ENCODE data around the gene CHST8. TPM values are rescaled to one million over a fixed set of nuclear protein-coding genes. Genes with fewer than 3 reads are reported as not detected.

Gene CHST8
- total RNA-seq, 1 donor = not detected

- no peak for DNase-seq (ENCODE audit: insufficient read length, low spot score, missing footprints)
- Histone ChIP-seq H3K27ac (ENCODE audit: low read depth, low read length) (no peak overlapping the region), H3K9me3 (ENCODE audit: low read depth, low read length) (no peaks in the 10 kb centered on the region), H3K27me3 (ENCODE audit: insufficient read depth, low read length) (no peaks in the 10 kb centered on the region), H3K36me3 (ENCODE audit: insufficient read depth, low read length) (no peaks in the 10 kb centered on the region), H3K4me3 (ENCODE audit: insufficient read depth, low read length) (no peak overlapping the region), H3K4me2 (ENCODE audit: insufficient read depth, low read length) (no peak overlapping the region), H3K4me1 (ENCODE audit: insufficient read depth, low read length) (no peaks in the 10 kb centered on the region), H2AFZ (ENCODE audit: low read length) (no peak overlapping the region), H4K20me1 (ENCODE audit: insufficient read depth, low read length) (no peaks in the 10 kb centered on the region), H3K79me2 (ENCODE audit: insufficient read depth, low read length) (no peaks in the 10 kb centered on the region)
- TF ChIP-seq CTCF (IDR thresholded peaks at IDR 0.05; ENCODE audit: extremely low read depth, low read depth, low read length) = no peak
Observed at GRCh38 chr19:33717878-33718277, 96.1 kb downstream of the CHST8 start.

GRCh38 chr19:33718651-33719254 lies 97.0 kb downstream of the CHST8 start:
- H3K27ac ChIP-seq (ENCODE audit: low read depth, low read length) = no peak overlapping the region
- H4K20me1 ChIP-seq (ENCODE audit: insufficient read depth, low read length) = no peaks in the 10 kb centered on the region
- H3K4me3 ChIP-seq (ENCODE audit: insufficient read depth, low read length) = no peak overlapping the region
- no peak for TF ChIP-seq CTCF (IDR thresholded peaks at IDR 0.05; ENCODE audit: extremely low read depth, low read depth, low read length)
- no peaks in the 10 kb centered on the region for H3K9me3 ChIP-seq (ENCODE audit: low read depth, low read length)
- H3K4me1 ChIP-seq (ENCODE audit: insufficient read depth, low read length) = no peaks in the 10 kb centered on the region
- DNase-seq (ENCODE audit: insufficient read length, low spot score, missing footprints) = peak; percentile 76
- no peaks in the 10 kb centered on the region for H3K79me2 ChIP-seq (ENCODE audit: insufficient read depth, low read length)
- no peaks in the 10 kb centered on the region for H3K36me3 ChIP-seq (ENCODE audit: insufficient read depth, low read length)
- H2AFZ ChIP-seq (ENCODE audit: low read length) = no peak overlapping the region
- H3K27me3 ChIP-seq (ENCODE audit: insufficient read depth, low read length) = no peaks in the 10 kb centered on the region
- H3K4me2 ChIP-seq (ENCODE audit: insufficient read depth, low read length) = no peak overlapping the region

- no peak for TF ChIP-seq CTCF (IDR thresholded peaks at IDR 0.05; ENCODE audit: extremely low read depth, low read depth, low read length)
- H3K4me3 ChIP-seq (ENCODE audit: insufficient read depth, low read length) = no peak overlapping the region
- H3K79me2 ChIP-seq (ENCODE audit: insufficient read depth, low read length) = no peaks in the 10 kb centered on the region
- H3K27me3 ChIP-seq (ENCODE audit: insufficient read depth, low read length) = no peaks in the 10 kb centered on the region
- H3K4me2 ChIP-seq (ENCODE audit: insufficient read depth, low read length) = no peak overlapping the region
- DNase-seq (ENCODE audit: insufficient read length, low spot score, missing footprints) = peak; percentile 58
- no peaks in the 10 kb centered on the region for H3K4me1 ChIP-seq (ENCODE audit: insufficient read depth, low read length)
- H2AFZ ChIP-seq (ENCODE audit: low read length) = no peak overlapping the region
- H3K36me3 ChIP-seq (ENCODE audit: insufficient read depth, low read length) = no peaks in the 10 kb centered on the region
- no peaks in the 10 kb centered on the region for H4K20me1 ChIP-seq (ENCODE audit: insufficient read depth, low read length)
- H3K27ac ChIP-seq (ENCODE audit: low read depth, low read length) = no peak overlapping the region
- H3K9me3 ChIP-seq (ENCODE audit: low read depth, low read length) = no peaks in the 10 kb centered on the region
Observed at GRCh38 chr19:33719366-33720154, 97.8 kb downstream of the CHST8 start.

- peak; percentile 59 for DNase-seq (ENCODE audit: insufficient read length, low spot score, missing footprints)
- no peaks in the 10 kb centered on the region for H3K79me2 ChIP-seq (ENCODE audit: insufficient read depth, low read length)
- H4K20me1 ChIP-seq (ENCODE audit: insufficient read depth, low read length) = no peaks in the 10 kb centered on the region
- no peaks in the 10 kb centered on the region for H3K4me1 ChIP-seq (ENCODE audit: insufficient read depth, low read length)
- no peak overlapping the region for H3K27ac ChIP-seq (ENCODE audit: low read depth, low read length)
- H3K4me2 ChIP-seq (ENCODE audit: insufficient read depth, low read length) = no peak overlapping the region
- TF ChIP-seq CTCF (IDR thresholded peaks at IDR 0.05; ENCODE audit: extremely low read depth, low read depth, low read length) = no peak
- no peaks in the 10 kb centered on the region for H3K9me3 ChIP-seq (ENCODE audit: low read depth, low read length)
- no peaks in the 10 kb centered on the region for H3K27me3 ChIP-seq (ENCODE audit: insufficient read depth, low read length)
- H3K4me3 ChIP-seq (ENCODE audit: insufficient read depth, low read length) = no peak overlapping the region
- no peaks in the 10 kb centered on the region for H3K36me3 ChIP-seq (ENCODE audit: insufficient read depth, low read length)
- H2AFZ ChIP-seq (ENCODE audit: low read length) = no peak overlapping the region
Observed at GRCh38 chr19:33720155-33720493, 98.4 kb downstream of the CHST8 start.

Measured in osteoblast (primary cell).